D721Med (cell line): ENCODE results near the gene WHRN.

Experiments used
- DNase-seq: peaks from one replicate; pipeline ENCODE4 v3.0.0; 2011; ENCODE audit warnings: low spot score; ENCODE audit not compliant: insufficient read length
- FAIRE-seq: peaks from 2 replicates; lab custom pipeline; 2011; peaks lifted over from hg19 to GRCh38; lab: Jason Lieb, UNC
- TF ChIP-seq, protein P1 (sequence below): IDR thresholded peaks from 2 replicates; pipeline ENCODE4 v1.5.1; 2012; ENCODE audit warnings: mild to moderate bottlenecking, control low read depth; ENCODE audit not compliant: insufficient read depth; ENCODE audit errors: missing control alignments

The WHRN gene

DNA sequence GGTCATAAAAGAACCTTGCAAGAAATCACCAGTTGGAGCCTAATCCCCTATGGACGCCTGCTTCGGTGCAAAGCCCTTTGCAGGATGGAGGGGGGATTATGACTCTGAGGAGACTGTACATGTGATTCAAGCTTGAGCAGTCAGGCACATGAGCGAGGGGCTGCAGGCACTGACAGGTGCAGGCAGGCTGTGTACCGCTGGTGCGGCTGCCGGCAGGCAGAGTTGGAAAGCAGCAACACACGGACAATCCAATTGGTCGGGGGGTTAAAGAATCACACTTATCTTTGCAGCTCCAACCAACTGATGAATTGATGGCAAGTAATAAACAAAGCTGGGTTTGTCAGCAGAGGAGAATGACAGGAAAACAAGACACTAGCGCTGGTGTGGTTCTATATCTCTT lies 5.7 kb downstream of the WHRN start:
- peak; percentile 73 for FAIRE-seq
- TF ChIP-seq, protein P1, sequence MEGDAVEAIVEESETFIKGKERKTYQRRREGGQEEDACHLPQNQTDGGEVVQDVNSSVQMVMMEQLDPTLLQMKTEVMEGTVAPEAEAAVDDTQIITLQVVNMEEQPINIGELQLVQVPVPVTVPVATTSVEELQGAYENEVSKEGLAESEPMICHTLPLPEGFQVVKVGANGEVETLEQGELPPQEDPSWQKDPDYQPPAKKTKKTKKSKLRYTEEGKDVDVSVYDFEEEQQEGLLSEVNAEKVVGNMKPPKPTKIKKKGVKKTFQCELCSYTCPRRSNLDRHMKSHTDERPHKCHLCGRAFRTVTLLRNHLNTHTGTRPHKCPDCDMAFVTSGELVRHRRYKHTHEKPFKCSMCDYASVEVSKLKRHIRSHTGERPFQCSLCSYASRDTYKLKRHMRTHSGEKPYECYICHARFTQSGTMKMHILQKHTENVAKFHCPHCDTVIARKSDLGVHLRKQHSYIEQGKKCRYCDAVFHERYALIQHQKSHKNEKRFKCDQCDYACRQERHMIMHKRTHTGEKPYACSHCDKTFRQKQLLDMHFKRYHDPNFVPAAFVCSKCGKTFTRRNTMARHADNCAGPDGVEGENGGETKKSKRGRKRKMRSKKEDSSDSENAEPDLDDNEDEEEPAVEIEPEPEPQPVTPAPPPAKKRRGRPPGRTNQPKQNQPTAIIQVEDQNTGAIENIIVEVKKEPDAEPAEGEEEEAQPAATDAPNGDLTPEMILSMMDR, result no peak
- DNase-seq, result peak; percentile 76

DNA sequence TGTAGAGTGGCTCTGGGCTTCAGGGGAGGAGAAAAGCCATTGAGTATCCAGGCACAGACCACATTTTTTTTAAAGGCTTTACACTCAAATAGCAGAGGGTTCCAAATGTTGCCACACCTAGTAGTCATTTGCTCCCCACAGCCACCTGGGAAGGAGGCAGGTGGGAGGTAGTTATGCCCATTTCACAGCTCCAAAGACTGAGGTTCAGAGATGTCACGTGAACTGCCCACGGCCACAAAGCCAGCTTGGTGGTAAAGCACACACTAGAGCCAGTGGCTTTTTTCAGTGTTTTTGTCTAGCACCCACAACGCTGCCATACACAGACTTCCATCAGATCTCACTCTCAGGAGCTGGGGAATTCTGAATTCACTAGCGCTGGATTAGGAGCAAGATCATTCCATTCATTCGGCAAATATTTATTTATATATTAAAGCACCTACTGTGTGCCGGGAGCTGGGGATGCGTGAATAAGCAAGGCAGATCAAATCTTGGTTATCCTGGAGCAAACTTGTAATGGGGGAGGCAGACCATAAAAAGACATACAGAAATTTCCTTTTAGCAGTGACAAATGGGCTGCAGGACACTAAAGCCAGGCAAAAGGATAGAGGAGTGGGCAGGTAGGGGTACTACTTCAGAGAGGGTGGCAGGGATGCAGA lies 7.4 kb downstream of the WHRN start:
- DNase-seq, result no peak
- FAIRE-seq, result no peak
- TF ChIP-seq, protein P1, result no peak

DNA sequence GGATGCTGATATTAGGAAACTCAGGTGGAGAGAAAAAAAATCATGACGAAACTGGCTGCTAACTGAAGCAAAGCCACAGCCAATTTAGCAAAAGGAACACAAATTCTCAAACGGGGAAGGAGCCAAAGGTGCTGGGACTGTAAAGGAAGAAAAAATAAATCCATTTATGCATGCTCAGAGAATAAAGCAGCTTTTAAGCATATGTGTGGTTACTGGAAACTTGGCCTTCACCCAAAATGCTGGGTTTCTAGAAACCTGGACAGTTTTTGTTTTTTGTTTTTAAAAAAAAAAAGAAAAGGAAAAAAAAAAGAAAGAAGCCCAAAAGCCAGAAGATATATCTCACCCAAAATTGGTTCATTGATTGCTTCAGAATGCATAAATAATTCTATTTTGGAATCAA lies 8.0 kb downstream of the WHRN start:
- DNase-seq, result no peak
- TF ChIP-seq, protein P1, result no peak

DNA sequence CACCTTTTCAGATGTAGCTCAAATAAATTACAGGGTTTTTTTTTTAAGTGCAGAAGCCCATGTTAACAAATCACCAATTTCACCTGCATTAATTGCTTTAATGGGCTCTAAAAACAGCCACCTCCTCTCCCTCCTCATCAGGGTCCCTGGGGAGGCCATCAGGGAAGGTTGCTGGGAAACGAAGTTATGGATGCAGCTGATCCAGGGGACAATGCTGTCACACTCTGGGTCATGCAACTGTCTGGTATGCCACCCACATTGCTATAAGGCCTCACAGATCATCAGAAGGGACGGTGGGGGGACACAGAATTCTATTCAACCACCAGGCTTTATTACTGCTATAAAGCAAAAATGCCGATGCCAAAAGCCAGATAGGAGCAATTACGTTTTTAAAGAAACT lies 9.3 kb downstream of the WHRN start:
- no peak for FAIRE-seq
- TF ChIP-seq, protein P1, result no peak
- DNase-seq, result no peak

More for the DNA sequence above, 8.0 kb downstream of the WHRN start:
- no peak for FAIRE-seq

DNA sequence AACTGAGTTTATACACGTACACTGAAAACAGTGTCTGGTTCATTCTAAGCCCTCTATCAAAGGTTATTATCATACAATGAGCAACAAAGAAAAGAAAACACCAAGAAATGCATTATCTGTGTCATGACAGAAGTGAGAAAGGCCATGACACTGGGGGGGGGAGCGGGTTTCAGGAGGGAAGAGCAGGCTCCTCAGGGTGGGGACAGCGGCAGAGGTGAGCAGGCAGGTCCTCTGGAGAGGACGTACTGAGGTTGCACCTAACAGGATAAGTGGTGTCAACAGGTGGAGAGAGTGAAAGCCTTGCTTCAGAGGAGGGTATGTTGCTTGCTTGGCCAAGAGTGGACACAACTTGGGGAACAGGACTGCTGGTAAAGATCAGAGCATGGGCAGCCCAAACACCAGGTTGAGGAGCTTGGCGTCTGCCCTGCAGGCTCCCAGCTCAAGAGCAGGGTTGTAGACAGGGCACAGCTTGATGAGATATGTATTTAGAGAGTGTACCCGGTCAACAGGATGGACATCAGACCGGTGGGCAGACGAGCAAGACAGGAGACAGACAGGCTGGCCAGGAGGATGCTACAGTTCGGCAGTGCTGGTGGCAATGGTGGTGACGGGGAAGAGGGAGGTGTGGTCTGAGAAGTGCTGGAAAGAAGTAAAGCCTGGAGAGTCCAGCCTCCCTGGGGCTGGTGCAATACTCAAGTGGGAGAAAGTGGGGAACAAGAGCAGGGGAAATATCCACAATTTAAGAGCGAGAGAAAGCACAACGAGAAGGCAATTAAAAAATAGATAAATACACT lies 10.3 kb downstream of the WHRN start:
- TF ChIP-seq, protein P1, result no peak
- FAIRE-seq, result no peak
- no peak for DNase-seq

DNA sequence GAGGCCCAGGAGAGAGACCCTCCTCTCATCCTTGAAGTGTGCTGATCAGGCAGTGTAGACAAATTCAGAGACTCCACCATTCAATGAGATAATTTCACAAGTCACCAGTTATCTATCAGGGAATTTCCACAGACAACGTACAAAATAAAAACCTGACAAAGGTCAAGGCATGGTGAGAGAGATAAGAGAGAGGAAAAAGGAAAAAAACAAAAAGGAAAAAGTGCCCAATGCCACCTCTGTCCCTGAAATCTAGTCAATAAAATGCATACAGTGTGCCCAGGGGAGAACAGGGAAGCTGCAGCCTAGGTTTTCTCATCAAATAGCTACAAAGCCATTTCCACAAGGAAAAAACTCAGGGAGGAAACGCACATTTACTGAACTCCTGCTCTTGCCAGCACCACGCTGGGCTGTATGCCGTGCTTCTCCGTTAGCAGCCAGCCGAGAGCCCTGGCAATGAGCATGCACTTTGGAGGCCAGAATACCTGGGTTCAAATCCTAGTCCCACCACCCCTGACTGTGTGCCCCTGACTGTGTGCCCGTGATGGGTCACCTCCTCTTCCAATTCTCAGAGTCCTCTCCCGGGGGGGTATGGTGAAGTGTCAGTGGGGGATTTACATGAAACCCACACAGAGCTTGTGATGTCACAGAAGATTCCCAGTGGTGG lies 11.6 kb downstream of the WHRN start:
- FAIRE-seq, result no peak
- no peak for DNase-seq
- TF ChIP-seq, protein P1, result no peak
